Panc1 (cell line): ENCODE results near the gene MB21D2. TPM values are rescaled to one million over a fixed set of nuclear protein-coding genes. Genes with fewer than 3 reads are reported as not detected.

Source experiments
- ATAC-seq: fragments of 200-7000 bp; cut with Tn5 transposase; 2 replicates; pipeline ENCODE4 v1.9.1; 2020; ENCODE audit warnings: mild to moderate bottlenecking, moderate library complexity
- BruUV-seq: library from RNA; stranded (reverse); fragments of 400-500 nt; replicated peaks from 2 replicates; lab custom pipeline; 2021; lab: Mats Ljungman, UMichigan
- CTCF ChIA-PET: fragments of 300-600 bp; sonication (Branson Sonifier 250); formaldehyde crosslinking; loops from one replicate; lab custom pipeline; 2022; ENCODE audit warnings: antibody characterized with exemption; lab: Charles Lee
- POLR2A ChIA-PET: fragments of 300-600 bp; sonication (Branson Sonifier 250); formaldehyde crosslinking; loops from one replicate; lab custom pipeline; 2022; ENCODE audit warnings: antibody characterized with exemption; lab: Charles Lee
- DNase-seq: peaks from one replicate; pipeline ENCODE4 v3.0.0-alpha.2; 2010; ENCODE audit warnings: low read depth, low spot score
- H3K27ac ChIP-seq: 2 replicates; pipeline ENCODE4 v1.5.1; 2011; ENCODE audit warnings: mild to moderate bottlenecking, low read length, inconsistent platforms
- H3K27me3 ChIP-seq: fragments of 200-500 bp; sonication (Bioruptor generic); 2 replicates; pipeline ENCODE4 v1.6.0; 2014; ENCODE audit warnings: low read length, inconsistent platforms; ENCODE audit not compliant: control insufficient read depth, insufficient read depth
- H3K36me3 ChIP-seq: fragments of 200-500 bp; sonication (Bioruptor generic); 2 replicates; pipeline ENCODE4 v1.5.1; 2014; ENCODE audit warnings: inconsistent platforms, mild to moderate bottlenecking, low read length, moderate library complexity; ENCODE audit not compliant: control insufficient read depth, insufficient read depth
- H3K4me1 ChIP-seq: 2 replicates; pipeline ENCODE4 v1.5.1; 2011; ENCODE audit warnings: inconsistent platforms, mild to moderate bottlenecking, low read length, moderate library complexity; ENCODE audit not compliant: control insufficient read depth, insufficient read depth
- H3K4me3 ChIP-seq, 2 experiments: 2 replicates each; pipeline ENCODE4 v1.5.1; 2011 to 2012; ENCODE audit warnings: low read depth in 2 of 2, low read length in 2 of 2, mild to moderate bottlenecking in 2 of 2, inconsistent platforms in 1 of 2, moderate library complexity in 1 of 2
- H3K9me3 ChIP-seq: fragments of 200-500 bp; sonication (Bioruptor generic); 2 replicates; pipeline ENCODE4 v1.5.1; 2014; ENCODE audit warnings: low read depth, mild to moderate bottlenecking, inconsistent platforms, low read length, moderate library complexity; ENCODE audit not compliant: control insufficient read depth, insufficient read depth
- CTCF ChIP-seq: fragments of 450-650 bp; IDR thresholded peaks from 2 replicates; pipeline ENCODE4 v1.5.1; 2017; ENCODE audit warnings: mild to moderate bottlenecking
- POLR2AphosphoS5 ChIP-seq: IDR thresholded peaks from 2 replicates; pipeline ENCODE4 v1.6.1; 2012; ENCODE audit warnings: mild to moderate bottlenecking, low read depth, low read length, moderate library complexity
- SIN3A ChIP-seq: IDR thresholded peaks from 2 replicates; pipeline ENCODE4 v1.6.1; 2012; ENCODE audit warnings: low read depth, mild to moderate bottlenecking, low read length, moderate library complexity, borderline replicate concordance; ENCODE audit not compliant: insufficient read depth
- TCF7L2 ChIP-seq: IDR thresholded peaks from 2 replicates; pipeline ENCODE4 v1.6.1; 2011; ENCODE audit warnings: mild to moderate bottlenecking, low read depth, low read length, inconsistent platforms
- in situ Hi-C: cut with HindIII; loops from 2 replicates; pipeline ENCODE4 v1.10.0; 2016; ENCODE audit warnings: low sequenced_read_pairs, low pct_unique_long_range_greater_than_20kb
- intact Hi-C: fragments of 100-400 bp; cut with micrococcal nuclease; formaldehyde crosslinking; loops from one replicate; pipeline ENCODE4 v1.10.0; 2022; ENCODE audit not compliant: unreplicated experiment
- total RNA-seq: library from RNA; stranded (reverse); gene quantifications from one replicate; pipeline ENCODE4 v1.2.1, GENCODE V29; 2021; ENCODE audit not compliant: unreplicated experiment
- TF ChIP-seq, protein P1 (sequence below), 2 experiments: IDR thresholded peaks; 2 replicates each; pipeline ENCODE4 v1.6.1; 2011 to 2012; ENCODE audit warnings: low read depth in 2 of 2, control low read depth in 1 of 2, low read length in 1 of 2, mild to moderate bottlenecking in 1 of 2, moderate library complexity in 1 of 2; ENCODE audit not compliant: insufficient read depth in 1 of 2

MB21D2 gene
- total RNA-seq, 1 experiment from 2014 or later, result 7.8 TPM

DNA sequence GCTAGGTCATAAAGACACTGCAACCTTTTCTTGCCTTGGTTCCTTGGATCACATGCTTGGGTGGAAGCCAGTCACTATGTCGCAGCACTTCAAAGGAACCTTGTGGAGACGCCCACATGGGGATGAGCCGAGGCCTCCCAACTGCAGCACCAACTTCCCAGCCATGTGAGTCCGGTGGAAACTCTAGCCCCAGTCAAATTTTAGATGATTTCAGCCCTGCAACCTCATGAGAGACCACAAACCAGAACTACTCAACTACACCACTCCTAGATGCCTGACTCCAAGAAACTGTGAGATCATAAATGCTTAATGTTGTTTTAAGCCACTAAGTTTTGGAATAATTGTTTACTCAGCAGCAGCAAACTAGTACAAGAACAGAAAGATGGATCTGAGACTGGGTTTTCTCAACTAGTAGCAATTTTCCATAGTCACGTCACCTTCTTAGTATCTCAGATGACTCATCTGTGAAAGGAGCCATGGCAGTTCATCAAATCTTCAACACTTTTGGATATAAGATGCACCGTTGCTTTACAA, 86.5 kb downstream of the MB21D2 start:
- Histone ChIP-seq H3K36me3 (no peaks in the 10 kb centered on the region), H3K4me1 (peaks cover 20% of the 10 kb centered on the region), H3K4me3 (no peak overlapping the region), H3K27ac (peak overlapping the region; percentile 2; the same call in 1 of the 2 replicates), H3K27me3 (no peaks in the 10 kb centered on the region), H3K9me3 (no peaks in the 10 kb centered on the region)
- in situ Hi-C loops (no loop called here), intact Hi-C loops (loop anchor here (5.0 kb wide), 1 partner anchor 56 kb away; no protein-coding TSS in a partner anchor)
- no peak for ATAC-seq
- CTCF ChIA-PET, result no interaction called here
- BruUV-seq, result no TSS peak
- TF ChIP-seq SIN3A, result no peak
- TF ChIP-seq, protein P1, sequence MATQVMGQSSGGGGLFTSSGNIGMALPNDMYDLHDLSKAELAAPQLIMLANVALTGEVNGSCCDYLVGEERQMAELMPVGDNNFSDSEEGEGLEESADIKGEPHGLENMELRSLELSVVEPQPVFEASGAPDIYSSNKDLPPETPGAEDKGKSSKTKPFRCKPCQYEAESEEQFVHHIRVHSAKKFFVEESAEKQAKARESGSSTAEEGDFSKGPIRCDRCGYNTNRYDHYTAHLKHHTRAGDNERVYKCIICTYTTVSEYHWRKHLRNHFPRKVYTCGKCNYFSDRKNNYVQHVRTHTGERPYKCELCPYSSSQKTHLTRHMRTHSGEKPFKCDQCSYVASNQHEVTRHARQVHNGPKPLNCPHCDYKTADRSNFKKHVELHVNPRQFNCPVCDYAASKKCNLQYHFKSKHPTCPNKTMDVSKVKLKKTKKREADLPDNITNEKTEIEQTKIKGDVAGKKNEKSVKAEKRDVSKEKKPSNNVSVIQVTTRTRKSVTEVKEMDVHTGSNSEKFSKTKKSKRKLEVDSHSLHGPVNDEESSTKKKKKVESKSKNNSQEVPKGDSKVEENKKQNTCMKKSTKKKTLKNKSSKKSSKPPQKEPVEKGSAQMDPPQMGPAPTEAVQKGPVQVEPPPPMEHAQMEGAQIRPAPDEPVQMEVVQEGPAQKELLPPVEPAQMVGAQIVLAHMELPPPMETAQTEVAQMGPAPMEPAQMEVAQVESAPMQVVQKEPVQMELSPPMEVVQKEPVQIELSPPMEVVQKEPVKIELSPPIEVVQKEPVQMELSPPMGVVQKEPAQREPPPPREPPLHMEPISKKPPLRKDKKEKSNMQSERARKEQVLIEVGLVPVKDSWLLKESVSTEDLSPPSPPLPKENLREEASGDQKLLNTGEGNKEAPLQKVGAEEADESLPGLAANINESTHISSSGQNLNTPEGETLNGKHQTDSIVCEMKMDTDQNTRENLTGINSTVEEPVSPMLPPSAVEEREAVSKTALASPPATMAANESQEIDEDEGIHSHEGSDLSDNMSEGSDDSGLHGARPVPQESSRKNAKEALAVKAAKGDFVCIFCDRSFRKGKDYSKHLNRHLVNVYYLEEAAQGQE (IDR thresholded peaks at IDR 0.05; ENCODE audit: insufficient read depth in 1 of 2, low read depth in 2 of 2, low read length in 1 of 2), result no peak
- TF ChIP-seq TCF7L2, result no peak
- no peak for TF ChIP-seq POLR2AphosphoS5
- DNase-seq, result no peak
- POLR2A ChIA-PET, result no interaction called here

- POLR2A ChIA-PET, result interaction anchor here (0.7 kb wide), 1 partner anchor 524 kb away, joined by 3 read pairs; no protein-coding TSS in a partner anchor
- intact Hi-C loops, result loop anchor here (5.0 kb wide), 1 partner anchor 57 kb away; no protein-coding TSS in a partner anchor
- CTCF ChIA-PET, result no interaction called here
- Histone ChIP-seq H3K36me3 (no peaks in the 10 kb centered on the region), H3K9me3 (no peaks in the 10 kb centered on the region), H3K27me3 (no peaks in the 10 kb centered on the region), H3K4me3 (no peak overlapping the region), H3K4me1 (peaks cover 26% of the 10 kb centered on the region), H3K27ac (no peak overlapping the region)
- no peak for DNase-seq
- TF ChIP-seq, protein P1 (IDR thresholded peaks at IDR 0.05; ENCODE audit: insufficient read depth in 1 of 2, low read depth in 2 of 2, low read length in 1 of 2), result no peak
- TF ChIP-seq SIN3A (no peak), TCF7L2 (no peak), CTCF (no peak), POLR2AphosphoS5 (no peak)
- no peak for ATAC-seq
- no TSS peak for BruUV-seq
- in situ Hi-C loops, result no loop called here
These were observed 87.2 kb downstream of the MB21D2 start for GRCh38 chr3:192830291-192831110.
